ENCODE data around the gene ARHGAP4.

ARHGAP4 gene

DNA sequence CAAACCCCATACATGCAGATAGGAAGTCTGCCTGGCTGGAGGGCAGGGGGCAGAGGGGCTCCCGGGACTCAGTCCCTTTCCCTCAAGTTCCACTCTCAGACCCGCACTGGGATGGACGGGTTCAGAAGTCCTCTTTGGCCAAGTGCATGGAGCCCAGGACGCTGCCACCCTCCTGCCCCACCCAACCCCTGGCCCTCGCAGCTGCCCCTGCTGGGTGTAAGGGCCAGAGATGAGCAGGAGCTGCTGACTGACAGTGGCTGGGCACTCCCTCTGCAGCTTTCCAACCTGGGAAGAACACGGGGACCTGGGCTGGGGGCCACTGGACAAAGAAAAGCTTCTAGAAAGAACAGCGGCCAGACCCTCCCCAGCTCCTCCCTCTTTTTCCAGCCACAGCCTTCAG lies 43.5 kb downstream of the ARHGAP4 start:
- no peak for DNase-seq (ENCODE audit: low read depth in 2 of 2, low spot score in 1 of 2)

DNA sequence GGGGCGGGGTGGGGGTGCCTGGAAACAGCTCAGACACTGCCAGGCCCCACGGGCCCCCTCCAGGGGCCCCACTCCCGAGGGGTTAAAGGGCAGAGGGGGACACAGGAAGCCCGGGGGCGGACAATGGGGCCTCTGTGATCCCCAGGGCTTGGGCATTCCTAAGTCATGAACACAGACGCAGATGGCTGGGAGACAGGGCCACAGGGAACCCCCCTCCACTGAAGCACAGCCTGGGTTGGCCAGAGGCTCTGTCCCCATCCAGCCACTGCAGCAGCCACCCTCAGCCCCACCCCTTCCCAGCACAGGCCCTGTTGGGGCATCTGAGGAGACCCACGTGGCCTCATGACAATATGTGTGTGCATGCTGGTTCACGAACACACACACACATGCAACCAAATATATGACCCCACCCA lies 44.0 kb downstream of the ARHGAP4 start:
- DNase-seq (ENCODE audit: low read depth in 2 of 2, low spot score in 1 of 2), result no peak

DNA sequence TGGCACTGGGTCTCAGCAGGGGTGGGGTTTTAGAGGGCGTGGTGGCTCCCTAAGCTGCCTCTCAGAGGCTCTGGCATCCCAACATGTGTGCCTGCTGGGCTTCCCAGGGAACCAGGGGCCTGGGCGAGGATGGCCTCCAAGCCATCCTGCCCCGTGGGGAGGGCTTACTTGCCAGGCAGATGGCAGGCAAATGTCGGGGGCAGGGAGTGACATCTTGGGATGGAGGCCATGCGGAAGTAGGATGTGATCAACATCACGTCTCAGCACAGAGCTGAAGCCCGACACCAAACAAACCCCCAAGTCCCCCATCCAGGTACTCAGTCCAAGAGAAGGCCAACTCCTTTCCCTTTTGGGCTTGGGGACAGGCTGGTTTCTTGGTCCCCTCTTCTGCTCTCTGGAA lies 44.8 kb downstream of the ARHGAP4 start:
- no peak for DNase-seq (ENCODE audit: low read depth in 2 of 2, low spot score in 1 of 2)

DNA sequence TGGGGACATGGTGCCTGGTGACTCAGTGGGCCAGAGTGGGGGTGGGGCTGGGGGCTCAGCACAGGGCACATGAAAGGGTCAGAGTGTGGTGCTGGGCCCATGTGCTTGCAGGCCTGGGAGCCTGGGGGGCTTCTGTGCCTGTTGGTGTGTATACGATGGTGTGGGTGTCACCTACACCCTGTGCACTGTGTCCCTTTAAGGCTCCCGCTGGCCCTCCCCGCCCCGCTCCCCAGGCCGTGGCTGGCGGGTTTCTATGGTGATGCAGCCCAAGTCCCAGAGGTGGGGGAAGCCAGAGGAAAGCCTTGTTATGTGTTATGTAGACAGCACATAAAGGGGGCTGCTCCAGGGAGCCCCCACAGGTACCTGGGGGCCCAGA lies 45.6 kb downstream of the ARHGAP4 start:
- no peak for DNase-seq (ENCODE audit: low read depth in 2 of 2, low spot score in 1 of 2)

DNA sequence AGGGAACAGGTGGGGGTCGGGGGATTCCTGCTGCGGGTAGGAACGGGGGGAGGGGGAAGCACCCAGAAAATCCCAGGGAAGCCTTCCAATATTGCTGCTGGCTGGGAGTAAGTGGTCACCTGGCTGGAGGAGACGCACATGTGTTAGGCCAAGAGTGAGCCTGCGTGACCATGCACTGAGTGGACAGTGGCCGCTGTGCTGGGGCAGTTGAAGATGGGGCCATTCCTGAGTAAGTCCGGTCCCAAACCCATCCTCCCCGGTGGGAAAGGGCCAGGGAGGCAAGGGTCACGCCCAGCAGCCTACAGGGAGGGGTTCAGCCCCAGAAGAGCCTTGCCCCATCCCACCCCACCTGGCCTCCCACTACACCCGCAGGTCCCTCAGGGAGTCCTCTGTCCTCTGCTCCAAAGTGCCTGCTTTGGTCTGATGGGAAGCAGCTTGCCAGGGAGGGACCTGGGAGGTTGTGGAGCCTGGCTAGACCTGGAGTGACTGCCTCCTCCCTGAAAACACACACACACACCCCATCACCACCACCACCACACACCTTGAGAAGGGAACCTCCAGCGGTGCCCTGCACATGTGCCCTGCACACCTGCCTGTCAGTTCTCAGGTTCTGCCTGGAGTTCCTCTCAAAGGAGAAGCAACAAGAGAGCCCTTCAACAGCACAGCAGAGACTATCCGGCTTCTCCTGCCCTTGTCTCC lies 46.2 kb downstream of the ARHGAP4 start:
- DNase-seq (ENCODE audit: low read depth in 2 of 2, low spot score in 1 of 2), result no peak

DNA sequence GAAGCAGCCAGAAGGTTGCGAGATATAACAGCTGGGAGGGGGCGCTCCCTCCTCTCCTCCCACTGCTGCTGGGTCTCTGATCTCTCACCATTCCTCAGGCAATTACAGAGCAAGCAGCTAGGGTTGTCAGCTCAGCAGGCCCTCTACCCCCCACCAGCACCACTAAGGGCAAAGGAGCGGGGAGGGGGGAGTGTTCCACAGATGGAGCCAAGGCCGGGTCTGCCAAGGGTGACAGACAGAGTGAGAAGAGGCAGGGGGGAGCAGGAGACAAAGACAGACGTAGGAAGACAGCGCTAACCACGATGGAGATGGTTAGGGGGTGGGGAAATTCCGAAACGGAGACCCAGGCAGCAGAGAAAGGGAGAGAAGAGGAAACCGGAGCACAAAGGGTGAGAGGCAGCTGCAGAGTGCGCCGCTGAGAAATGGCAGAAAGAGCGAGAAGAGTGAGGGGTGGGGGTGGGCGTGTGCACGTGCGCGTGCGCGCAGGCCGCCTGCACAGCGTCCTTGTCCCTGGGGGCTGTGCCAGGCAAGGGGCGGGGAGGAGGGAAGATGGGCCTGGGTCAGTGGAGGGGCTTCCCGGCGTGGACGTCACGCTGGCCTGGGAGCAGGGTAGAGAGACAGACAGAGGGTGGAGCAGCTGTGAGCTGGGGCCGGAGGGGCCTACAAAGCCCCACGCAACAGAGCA lies 47.0 kb downstream of the ARHGAP4 start:
- no peak for DNase-seq (ENCODE audit: low read depth in 2 of 2, low spot score in 1 of 2)

DNA sequence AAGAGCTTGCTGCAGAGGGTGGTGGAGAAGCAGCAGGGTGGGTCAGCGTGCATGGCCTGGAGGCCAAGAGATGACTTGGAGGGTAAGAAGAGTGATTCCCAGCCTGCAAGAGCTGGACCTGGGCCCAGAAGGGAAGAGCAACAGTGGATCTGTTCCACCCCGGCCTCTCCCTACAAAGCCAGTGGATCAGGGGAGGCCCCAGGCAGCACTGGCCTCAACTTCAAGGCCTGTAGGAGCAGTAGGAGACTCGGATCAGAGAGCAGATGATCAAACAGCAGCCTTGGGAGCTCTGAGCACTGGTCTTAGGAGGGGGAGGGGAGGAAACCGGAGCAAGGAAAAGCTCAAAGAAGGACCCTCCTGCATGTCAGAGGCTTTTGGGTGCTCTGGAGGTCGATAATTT lies 47.7 kb downstream of the ARHGAP4 start:
- DNase-seq (ENCODE audit: low read depth in 2 of 2, low spot score in 1 of 2), result no peak

DNA sequence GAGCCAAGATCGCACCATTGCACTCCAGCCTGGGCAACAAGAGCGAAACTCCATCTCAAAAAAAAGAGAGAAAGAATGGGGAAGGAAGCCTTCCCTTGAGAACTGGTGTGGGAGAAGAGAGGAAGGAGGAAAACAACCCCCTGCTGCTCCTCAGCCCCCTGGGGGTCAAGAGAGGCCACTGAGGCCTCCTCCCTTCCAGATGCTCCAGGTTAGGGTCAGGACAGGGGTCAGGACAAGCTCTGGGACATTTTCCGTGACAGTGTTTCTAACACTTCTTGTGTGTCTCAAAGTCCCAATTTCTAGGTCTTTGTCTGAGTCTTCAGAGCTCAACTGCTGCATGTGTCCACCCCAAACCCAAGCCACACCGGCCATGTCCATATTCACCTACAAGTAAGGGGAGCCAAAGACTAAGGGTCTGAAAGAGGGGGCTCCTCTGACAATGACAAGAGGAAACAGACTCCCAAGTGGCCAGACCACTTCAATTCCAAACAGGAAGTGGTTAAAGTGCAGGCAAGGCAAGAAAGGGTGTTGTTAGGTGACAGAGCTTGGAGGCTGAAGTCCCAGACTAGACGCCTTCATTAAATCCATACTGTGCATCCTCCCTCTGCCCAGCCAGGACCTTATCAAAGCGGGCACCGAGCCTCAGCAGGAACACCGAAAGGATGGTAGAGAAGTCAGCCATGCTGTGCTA lies 48.3 kb downstream of the ARHGAP4 start:
- DNase-seq (ENCODE audit: low read depth in 2 of 2, low spot score in 1 of 2), result no peak

DNA sequence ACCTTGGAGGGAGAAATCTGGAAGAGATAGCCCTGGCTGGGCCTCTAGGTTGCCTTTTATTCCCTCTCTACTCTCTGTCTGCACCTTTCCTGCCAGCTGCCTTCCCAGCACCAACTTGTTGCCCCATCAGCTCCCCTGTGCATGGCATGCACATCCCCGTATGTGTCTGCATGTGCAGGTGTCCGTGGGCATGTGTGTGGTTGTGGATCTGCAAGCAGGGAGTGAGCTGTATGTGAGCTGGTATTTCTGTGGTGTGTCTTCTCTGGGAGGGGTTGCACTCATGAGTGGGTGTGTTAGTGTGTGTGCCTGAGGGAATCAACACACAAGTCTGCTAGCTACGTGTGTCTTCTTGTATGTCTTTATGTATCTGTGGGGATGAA lies 50.0 kb downstream of the ARHGAP4 start:
- no peak for DNase-seq (ENCODE audit: low read depth in 2 of 2, low spot score in 1 of 2)

DNA sequence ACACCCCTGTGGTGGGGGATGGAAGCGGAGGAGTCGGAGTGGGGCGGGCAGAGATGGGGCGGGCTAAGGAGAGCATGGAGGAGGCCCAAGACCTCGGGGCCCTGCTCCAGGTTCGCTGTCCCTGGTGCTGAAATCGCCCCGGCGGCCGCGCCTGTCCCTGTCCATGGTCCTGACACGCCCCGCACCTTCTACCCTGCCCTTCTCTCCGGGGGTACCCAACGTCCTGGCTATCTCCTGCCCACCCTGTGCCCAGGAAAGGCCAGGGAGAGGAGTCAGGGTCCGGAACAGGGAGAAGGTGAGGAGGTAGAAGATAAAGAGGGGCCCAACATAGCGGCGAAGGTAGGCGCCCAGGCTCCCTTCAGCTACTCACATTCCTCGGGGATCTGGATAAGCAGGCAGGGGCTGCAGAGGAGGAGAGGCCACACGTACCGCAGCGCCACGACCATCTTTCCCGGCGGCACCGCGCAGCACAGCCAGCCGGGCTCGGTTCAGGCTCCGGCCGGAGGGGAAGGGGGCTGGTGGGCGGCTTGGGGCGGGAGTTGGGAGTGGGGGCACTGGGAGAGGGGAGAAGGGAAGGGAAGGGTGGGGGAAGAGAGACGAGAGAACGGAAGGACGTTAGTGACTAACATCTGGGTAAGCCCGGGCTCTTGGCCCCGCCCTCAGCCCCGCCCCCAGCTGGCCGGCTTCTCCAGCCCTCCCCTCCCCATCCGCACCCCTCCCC lies 50.5 kb downstream of the ARHGAP4 start:
- DNase-seq (ENCODE audit: low read depth in 2 of 2, low spot score in 1 of 2), result peak; percentile 14 to 21

DNA sequence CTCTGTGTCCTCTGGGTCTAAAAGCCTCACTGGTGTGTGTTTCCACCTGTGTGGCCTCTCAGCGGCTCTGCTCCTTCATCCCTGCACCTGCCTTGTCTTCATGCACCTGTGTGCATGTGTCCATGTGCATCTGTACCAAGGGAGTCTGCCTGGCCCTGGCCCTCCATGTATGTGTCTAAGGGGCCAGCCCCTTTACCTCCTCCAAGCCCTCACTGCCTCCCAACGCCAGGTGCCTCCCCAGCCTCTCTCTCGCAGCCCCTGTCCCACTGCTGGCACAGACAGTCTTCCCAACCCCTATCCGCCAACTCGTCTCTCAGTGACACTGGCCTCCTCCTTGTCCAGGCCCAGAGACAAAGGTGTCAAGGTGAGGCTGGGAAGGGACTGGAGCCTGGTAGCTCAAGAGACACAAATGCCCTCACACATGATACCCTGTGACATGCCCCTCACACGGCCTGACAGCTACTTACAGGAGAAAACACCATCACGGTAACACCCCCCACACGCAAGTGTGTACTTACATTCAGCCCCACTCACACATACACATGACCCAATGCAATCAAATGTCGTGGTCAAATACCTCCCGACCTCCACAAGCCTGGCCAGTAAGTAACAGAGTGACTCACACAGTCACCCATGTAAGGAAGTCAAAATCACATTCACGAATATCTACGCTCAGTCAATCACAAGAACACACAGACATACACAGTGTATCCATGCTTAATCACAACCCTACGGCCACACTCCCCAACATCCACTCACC lies 51.5 kb downstream of the ARHGAP4 start:
- no peak for DNase-seq (ENCODE audit: low read depth in 2 of 2, low spot score in 1 of 2)

DNA sequence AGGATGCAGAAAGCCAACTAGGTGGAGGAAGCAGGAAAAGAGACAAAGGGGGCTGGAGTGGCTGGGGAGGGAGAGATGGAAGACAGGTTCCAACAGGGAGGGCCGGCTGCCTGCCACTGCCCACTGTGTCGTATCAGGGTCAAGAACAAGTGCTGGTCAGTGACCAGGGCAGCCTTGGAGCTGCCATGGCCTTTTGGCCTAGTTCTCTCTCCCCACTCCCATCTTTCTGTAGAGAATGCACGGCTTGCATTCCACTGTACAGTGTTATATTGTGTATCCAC lies 52.0 kb downstream of the ARHGAP4 start:
- DNase-seq (ENCODE audit: low read depth in 2 of 2, low spot score in 1 of 2), result no peak

DNA sequence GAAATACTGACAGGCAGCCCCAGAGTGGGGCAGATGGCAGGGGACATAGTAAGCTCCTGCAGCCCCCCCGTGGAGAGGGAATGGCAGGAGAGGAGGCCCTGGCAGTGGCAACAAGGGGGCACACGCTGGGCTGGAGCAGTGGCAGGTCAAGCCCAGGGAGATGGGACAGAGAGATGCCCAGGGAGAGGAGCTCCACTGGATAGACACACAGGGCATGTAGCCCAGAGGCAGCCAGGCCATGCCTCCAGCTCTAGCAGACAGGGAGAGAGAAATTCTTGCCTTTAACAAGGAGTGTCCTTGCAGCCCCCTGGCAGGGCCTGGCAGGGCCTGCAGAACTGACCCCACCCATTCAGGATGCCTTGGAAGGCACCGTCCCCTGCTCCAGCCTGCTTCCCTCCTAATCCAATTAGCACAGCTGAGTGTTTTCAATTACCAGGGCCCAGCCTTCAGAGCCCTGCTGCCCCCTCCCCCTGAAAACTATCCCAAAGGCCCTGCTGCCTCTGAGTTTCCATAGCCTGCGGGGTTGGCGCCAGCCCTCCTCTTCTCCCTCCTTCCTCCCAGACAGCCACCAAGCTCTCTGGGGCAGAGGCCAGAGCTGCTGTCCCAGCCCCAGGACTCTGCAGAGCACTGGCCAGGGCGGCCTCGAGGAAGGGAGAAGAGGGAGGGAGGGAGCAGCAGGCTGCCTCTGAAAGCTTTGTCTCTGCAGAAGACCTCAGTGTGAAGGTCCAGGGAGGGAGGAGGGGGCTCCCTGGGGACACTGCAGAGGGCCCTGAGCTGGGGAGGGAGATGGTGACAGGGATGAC lies 52.6 kb downstream of the ARHGAP4 start:
- DNase-seq (ENCODE audit: low read depth in 2 of 2, low spot score in 1 of 2), result no peak

DNA sequence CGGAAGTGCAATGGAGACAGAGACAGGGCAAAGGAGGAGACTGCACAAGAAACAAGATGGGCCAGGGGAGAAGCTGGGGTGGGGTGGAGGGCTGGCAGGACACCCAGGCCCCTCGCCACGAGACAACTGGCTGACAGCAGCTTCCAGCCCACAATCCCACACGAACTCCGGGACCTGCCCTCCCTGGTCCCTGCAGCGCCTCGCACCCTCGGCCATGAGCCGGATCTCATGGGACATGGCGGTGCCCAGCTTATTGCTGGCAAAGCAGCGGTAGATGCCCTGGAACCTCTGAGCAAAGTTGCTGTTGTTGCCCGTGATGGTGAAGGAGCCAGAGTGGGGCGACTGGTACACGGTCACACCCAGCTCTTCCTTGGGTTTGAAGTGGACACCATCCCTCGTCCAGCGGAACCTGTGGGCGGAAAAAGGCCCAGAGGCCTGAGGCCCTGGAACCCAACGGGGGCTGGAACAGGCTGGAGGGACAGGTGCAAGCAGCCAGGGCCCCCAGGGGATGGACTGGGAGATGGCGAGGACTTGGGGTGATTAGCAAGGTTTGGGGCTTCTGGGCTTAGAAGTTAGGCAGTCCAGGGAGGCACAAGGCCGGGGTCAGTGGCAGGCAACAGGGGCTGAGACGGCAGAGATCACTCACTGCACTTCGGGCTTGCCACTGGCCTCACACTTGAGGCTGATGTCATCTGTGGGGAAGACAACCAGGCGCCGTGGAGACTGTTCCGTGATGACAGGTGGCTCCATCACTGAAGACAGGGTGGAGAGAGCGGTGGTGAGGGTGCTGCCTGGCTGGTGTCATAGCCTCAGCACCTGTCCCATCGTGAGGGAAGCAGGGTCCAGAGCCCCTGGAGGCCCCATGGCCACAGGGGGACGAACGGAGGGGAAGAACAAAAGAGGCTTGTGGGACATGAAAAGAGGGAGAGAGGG lies 53.9 kb downstream of the ARHGAP4 start:
- no peak for DNase-seq (ENCODE audit: low read depth in 2 of 2, low spot score in 1 of 2)

DNA sequence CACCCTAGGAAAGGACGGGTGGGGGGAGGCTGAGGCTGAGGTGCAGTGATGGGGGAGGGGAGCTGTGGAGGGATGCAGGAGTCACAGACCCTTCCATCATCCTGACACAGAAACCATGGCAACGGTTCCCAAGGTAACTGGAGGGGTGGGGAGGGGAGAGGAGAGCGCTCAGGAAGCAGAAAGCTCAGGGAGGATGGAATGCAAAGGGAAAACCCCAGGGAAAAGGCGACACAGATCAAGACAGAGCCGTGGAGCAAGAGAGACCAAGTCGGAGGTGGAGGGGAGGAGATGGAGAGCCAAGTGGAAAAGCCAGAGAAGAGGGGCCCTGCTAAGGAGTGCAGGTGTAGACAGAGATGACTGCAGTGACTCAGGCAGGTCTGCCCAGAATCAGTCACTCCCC lies 54.6 kb downstream of the ARHGAP4 start:
- no peak for DNase-seq (ENCODE audit: low read depth in 2 of 2, low spot score in 1 of 2)

DNA sequence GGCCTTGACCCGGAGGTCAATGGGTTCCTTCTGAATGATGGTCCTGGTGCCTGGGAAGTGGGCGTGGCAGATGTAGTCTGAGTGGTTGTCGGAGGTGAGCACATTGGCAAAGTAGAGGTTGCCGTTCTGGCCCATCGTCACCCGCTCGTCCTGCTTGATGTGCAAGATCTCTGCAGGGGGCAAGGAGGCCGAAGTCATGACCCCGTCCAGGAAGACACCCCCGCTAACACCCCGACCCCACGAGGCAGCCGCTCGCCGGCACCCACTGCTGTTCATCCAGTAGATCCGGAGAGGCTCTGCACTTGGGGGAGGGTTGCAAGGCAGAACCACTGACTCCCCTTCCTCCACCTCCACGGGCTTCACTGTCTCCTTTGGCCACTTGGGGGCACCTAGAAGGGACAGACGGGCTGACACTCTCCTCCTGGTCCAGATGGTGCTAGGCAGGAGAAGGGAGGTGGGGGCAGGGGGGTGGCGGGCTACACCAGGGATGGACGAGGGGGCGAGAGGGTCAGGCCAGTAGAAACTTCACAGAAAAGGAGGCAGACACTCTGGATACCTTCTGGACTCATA lies 55.2 kb downstream of the ARHGAP4 start:
- no peak for DNase-seq (ENCODE audit: low read depth in 2 of 2, low spot score in 1 of 2)

DNA sequence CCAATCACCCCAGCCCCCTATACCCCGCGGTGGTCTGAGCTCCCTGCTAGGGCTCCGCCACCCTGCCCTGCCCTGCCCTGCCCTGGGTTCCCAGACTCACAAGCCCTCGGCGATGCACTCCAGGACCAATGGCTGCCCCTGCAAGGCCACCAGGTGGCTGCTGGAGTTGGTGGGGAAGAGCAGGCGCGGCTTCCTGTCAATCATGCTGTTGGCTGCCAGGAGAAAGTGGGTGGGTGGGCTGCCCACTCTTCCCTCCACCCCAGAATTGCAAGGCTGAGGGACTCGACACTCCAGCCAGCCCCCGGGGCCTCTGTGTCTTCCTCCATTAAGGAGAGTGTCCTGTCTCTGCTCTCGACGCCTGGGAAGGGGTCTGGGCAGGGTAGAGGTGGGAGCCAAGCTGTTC lies 55.8 kb downstream of the ARHGAP4 start:
- DNase-seq (ENCODE audit: low read depth in 2 of 2, low spot score in 1 of 2), result no peak

DNA sequence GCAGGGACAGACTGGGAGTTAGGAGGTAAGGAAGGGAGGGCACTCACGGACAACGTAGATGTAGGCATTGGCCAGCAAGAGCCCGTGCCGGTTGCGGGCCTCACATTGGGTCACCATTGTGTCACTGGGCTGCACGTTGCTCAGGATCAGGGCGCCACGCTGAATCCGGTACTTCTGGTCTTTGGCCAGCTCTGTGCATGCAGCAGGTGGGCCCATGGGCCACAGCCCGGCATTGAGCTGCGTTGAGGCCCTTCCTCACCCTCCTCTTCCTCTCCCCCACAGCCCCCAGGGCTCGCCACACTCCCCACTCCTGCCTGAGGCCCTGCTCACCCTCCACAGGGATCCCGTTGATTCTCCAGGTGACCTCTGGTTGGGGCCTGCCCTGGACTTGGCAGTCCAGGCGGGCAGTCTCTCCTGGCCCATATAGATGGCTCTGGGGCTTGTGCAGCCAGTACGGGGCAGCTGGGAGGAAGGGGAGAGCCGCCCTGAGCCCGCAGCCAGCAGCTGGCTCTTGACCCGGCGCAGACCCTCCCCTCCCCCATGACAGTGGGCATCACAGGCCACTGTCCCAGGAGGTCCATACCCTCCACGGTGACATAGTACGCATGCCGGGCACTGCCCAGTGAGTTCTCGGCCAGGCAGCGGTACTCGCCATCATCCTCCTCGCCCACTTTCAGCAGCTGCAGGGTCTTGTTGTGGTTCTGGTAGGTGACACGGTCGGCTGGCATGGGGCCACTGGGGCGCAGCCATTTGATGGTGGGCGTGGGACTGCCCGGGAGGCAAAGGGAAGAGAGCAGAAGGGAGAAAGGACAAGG lies 56.4 kb downstream of the ARHGAP4 start:
- no peak for DNase-seq (ENCODE audit: low read depth in 2 of 2, low spot score in 1 of 2)
